ENCODE measurements around the gene EEF1AKMT3.

The EEF1AKMT3 gene

DNA sequence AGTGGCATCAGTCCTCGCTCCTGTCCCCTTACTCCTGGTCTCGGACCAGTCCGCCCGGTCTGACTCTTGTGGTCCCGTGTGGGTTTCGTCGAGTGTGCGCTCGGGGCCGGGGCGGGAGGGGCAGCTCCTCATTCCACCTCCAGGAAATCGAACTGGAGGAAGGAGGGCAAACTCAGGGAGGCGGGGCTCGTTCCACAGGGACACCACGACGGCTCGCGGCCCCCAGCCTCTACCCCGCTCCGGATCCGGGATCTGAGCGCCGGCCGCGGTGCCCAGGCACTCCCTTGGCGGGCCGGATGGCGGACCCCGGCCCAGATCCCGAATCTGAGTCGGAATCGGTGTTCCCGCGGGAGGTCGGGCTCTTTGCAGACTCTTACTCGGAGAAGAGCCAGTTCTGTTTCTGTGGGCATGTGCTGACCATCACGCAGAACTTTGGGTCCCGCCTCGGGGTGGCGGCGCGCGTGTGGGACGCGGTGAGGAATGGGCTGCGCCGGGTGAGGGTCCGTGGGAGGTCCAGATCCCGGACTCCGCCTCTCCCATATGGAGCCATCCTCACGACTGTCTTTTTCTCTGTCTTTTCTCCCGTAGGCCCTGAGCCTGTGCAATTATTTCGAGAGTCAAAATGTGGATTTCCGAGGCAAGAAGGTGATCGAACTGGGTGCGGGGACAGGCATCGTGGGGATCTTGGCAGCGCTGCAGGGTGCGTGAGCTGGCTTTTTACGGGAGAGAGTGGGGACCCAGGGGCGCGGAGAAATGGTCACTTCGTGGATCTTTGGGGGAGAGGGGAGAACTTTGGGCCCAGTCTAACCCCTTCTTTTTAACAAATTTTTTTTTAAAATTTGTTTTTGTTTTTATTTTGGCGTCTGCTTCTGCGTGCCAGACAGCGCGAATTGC is at the start of gene EEF1AKMT3:
EEF1AKMT3 (plus strand) TSS at position 186 of the 894 bp plus-strand sequence; CDS start at position 297, 111 bp downstream.
- DNase-seq = peak; percentile 66

DNA sequence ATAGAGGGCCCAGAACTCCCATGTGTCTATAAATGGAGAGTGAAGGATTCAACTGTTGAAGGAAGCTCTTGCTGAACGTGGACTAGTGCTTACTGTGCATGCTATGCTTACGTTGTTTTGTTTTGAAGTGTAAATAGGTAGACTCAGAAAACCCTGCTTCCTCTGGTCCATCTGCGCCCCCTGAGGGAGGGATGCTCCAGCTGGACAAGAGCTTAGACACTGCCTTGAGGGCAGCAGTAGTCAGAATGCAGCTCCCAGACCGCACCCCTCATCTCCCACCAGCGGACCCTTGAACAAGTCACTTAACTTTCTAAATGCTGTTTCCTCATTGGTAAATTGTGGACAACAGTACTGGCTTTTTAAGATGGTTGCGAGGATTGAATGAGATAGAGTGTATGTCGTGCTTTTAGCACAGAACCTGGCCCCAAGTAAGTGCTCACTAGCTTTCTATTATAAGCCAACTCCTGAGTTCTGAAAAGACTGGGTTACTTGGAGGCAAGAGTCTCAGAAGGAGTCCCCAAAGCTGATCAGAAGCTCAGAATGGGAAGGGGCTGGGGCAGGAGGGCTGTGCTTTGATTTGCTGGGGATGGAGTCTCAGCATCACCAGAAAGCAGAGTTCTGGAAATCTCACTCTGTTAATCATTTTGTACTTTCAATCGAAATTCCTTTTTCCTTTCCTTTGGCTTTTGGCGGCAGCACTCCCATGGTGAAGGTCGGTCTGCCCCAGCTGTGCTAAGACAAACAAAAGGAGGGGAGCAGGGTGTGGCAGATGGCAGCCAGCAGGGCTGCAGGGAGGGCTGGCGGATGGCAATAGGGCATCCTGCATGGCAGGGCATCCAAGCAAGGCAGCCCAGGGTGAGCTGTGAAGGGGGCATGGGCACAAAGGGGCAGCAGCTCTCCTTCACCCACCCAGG is 49.4 kb upstream of the EEF1AKMT3 start:
- DNase-seq = no peak

DNA sequence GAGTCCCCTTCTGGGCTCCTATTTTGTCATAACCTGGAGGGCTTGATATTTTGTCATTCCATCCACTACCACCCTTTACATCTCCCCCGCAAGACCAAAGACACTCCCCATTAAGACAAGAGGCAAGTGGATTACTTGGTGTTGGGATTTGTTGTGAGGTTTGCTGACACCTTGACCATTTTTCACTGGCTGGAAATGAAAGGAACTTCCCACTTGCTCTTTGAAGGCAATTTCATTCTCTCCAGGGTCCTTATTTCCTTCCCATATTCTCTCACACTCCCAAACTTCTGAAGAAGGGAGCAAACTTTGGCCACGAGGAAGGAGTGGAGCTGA is 48.8 kb upstream of the EEF1AKMT3 start:
- DNase-seq = no peak

DNA sequence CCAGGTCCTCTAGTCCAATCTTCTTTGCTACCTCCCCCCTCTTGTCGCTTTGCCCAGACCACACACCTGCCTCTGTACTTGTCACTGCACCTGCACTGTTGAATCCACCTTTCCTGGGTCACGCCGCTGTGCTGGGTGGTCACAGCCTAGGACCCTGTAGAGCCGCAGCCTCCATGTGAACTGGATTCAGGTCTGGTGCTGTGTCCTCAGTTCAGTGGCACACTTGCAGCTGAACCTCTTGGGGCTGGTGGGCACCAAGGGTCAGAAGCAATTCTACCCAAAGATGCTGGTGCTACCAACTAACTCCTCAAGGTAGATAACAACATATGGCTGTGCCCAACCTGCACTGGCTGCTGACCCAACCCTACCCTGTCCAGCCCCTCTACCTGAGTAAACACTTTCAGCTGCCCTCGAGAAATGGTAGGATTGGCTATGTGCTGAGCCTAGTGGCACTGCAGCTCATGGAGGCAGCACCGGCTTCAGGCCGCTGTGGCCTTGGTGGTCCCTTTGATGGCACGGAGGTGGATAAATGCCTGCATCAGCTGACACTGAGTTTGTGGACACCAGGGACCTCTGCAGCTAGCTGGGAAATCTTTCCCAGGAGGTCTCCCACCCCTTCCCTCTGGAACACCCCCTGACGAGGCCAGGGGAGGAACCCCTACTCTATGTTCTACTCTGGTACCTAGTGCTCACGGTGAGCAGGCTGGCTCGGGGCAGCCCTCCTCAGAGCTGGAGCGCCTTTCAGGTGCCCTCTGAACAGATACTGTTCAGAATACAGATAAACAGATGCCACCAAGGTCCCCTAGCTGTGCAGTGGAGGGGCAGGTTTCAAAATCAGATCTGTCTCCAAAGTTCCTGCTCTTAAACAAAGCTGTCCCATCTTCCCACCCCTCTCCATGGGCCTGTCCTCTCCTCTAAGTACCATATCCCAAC is 48.1 kb upstream of the EEF1AKMT3 start:
- DNase-seq = no peak

DNA sequence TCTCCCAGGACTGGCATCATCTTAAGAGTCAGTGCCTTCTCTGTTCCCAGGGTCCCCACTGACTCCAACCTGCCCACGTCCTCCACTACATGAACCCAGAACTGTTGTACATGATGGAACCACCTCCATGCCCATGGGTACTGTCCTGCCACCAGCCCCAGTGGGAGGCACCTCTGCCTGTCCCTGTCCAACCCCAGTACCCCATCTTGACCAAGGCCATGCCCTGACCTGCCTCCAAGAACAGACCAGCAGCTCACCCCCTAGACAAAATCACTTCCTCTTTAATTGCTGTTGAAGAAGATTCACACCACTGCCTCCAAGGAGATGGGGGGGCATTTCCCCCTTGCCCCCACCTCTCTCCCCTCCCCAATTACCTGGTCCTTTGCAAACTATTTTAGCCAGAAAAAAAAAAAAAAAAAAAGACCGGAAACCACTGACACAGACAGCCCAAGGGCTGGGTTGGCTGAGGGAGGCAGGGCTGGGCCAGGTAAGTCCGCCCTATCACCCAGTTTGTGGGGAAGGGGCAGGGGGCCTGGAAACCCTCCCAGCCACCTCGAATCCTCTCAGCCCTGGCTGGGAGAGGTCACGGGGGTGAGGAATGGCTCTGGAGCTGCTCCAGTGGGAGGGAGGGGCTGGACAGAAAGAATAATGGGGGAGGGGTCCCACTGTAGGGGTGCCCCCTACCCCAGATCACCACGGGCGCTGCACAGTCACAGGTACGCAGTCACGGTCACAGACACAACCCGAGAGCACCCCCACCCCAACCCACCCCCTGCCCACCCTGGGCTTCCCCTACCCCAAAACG is 47.3 kb upstream of the EEF1AKMT3 start:
- no peak for DNase-seq

DNA sequence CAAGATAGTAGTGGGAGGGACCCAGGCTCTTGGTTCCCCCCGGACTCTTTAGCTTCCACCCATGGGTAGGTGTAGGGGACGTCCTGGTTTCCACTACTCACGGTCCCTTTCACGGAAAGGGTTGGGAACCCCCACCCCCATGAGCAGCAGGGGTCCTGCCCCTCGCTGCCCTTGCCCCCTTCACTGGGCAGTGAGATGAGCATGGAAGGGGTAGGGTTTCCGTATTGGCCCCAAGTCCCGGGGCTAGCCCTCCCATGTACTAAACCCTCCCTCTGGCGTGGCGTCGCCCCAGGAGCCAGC is 46.6 kb upstream of the EEF1AKMT3 start:
- DNase-seq = no peak

DNA sequence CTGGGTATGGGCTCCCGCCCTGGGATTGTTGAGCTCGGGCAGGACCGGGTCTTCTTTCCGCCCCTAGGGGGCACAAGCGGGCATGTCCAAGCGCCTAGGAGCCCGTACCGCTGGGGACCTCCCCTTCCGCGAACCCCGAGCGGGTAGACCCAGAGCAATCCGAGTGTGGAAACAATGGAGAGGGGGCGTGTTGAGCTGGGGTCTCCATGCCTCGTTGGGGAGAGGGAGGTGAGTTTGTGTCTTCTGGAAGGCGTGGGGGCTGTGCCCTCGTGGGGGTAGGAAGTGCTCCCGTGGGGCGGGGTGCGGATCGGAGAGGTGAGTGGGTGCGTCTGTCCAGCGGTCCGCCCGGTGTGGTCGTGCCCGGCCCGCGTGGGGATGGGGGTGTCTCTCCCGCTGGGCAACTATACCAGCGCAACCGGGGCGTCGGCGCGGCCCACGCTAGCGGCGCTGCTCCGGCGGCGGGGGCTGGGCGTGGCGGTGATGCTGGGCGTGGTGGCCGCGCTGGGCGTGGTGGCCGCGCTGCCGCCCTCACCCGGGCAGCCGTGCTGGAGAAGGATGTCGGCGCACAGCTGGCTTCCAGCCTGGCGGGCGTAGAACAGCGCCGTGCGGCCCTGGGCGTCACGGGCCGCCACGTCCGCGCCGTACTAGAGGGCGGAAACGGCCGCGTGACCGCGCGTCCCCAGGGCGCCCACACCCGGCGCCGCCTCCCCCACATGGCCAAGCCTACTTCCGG is 46.1 kb upstream of the EEF1AKMT3 start:
- peak; percentile 40 for DNase-seq

DNA sequence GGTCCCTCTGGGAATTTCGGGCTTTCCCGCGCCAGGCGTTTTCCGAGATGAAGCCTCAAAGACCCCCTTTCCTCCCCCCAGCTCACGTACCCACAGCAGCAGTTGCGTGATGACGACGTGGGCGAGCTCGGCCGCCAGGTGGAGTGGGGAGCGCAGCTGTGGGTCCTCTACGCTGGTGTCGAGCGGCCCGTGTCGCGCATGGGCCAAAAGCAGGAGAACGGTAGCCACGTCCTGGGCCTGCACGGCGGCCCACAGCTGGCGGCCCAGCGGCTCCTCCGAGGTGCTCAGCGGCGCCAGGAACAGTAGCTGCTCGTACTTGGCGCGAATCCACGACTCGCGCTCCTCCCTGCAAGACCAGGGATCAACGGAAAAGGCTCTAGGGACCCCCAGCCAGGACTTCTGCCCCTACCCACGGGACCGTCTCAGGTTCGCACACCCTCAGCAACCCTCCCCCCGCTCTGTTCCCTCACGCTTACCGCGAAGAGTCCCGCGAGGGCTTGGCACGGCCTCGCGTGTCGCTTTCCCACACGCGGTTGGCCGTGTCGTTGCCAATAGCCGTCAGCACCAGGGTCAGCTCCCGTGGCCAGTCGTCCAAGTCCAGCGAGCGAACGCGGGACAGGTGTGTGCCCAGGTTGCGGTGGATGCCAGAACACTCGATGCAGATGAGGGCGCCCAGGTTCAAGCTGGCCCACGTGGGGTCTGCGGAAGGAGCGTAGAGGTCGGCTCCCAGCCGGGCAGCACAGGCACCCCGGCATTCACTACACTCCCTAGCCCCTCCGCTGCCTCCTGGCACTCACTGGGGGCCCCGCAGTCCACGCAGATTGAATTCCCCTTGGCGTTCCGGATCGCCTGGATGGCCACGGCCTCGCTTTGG is 45.3 kb upstream of the EEF1AKMT3 start:
- DNase-seq = no peak

DNA sequence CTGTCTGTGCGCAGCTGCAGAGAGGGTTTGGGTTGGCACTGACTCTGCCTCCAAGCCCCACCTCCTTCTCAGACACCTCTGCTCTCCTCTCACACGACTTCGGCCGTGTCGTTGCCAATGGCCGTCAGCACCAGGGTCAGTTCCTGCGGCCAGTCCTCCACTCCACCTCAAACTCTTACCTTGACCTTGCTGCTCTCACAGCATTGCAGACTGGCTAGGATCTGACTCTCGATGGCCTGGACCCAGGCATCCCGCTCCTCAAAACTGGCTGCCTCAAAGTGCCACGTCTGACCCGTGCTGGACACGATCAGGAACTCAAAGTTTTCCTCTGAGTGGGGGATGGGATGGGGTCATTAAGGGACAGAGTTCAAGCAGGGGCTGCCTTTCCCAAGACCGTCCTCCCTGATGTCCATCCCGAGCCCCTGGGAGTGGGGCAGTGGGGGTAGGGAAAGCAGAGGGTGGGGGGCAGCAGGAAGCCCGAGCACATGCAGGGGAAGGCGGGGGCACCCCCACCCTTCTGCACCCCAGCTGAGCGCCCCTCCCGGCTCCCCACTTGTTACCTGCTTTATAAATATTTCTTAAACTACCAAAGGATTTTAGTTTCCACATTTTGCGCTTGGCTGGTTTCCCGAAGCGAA is 44.5 kb upstream of the EEF1AKMT3 start:
- no peak for DNase-seq

DNA sequence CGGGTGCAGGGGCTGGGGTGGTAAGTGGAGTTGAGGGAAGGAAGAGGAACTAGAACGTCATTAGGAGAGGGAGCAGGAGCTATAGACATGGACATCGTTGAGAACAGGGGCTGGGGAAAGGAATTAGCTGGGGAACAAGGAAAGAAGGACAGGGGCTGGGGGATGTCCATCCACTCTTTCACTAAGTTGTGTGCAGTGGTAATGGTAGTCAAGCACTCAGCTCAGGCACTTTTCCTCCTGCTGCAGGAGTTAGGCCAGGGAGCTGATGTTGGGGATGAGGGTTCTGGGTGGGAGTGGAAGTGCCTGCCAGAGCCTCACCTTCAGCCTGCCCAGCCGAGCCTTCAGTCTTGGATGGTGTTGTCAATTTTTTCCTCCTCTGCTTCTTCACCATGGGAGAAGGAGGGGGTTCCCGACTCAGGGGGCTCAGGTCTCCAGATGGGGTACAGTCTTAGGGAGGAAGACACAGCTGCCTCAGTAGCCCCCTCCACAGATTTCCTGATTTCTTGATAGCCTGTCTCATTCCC is 43.0 kb upstream of the EEF1AKMT3 start:
- no peak for DNase-seq

DNA sequence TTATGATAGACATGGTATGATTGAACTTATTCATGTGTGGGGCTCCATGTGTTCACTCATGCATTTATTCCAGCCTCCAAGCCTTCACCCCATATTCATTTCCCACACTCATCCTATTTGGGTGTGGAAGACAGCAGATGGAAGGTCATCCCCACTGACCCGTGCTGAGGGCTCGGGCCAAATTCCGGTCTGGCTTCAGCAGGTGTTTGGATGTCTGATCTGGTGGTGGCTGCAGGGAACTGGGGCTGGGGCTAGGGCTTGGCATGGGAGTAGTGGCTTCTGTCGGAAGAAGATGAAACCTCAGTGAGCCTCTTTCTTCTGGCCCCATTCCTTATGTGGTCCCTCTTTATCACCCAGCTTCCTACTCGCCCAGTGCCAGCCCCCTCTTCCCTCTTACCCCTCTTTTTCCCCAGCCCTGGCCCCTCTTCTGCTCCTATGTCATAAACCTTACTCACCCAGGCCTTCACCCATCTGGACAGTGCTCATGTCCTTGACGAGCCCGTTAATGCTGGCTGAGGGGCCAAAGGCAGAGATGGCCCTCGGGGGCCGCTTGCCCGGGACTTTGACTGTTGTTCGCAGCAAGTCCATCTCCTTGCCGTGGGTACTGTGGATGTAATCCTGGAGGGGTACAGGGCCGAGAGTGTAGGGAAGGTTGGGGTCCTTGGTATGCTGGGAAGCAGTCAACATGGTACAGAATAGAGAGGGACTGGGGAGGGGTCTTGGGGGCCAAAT is 41.9 kb upstream of the EEF1AKMT3 start:
- DNase-seq = no peak

DNA sequence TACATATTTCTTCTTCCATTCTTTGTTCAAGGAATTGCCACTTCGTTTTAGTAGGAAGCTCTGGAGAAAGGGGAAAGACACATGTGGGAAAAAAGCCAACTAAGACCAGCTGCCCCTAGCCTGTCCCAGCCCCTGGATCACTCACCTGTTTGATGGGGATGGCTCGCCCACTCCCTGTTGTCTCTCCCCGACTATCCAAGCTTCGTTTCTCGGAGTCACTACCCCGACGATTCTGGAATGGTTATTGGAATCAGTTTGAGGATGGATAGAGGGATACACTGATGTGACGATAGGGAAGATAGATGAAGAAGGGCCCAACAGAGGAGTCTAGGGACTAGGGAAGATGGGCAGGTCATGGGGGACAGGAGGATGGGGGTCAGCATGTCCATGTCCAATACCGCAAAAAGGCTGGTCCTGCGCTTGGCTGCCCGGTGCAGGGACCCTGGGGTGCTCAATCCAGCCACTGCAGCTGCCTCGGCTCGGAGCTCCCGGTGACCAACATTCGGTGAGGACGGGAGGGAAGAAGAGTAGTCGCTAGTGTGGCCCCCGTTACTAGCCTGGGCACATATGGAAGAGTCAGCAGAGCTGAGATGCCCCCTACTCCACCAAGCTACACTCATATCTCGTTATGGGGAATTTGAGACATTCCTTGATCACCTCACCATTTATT is 40.9 kb upstream of the EEF1AKMT3 start:
- DNase-seq = no peak

DNA sequence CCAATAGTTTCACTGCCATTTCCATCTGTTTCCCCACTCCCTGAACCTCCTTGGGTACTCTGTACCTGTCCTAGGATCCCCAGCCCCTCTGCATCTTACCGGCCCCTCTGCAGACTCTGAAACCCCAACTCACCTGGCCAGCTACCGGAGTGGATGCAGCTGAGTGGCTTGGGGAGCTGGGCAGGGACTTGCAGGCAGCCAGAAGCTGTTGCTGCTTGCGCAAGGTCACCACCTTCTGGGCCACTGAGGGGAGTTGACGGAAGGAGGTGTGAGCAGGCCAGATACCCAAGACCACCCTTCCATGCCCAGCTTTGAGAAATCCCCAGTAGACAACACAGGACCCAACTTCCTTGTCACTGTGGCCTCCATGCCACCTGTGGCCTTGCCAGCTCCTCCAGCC is 40.1 kb upstream of the EEF1AKMT3 start:
- no peak for DNase-seq

DNA sequence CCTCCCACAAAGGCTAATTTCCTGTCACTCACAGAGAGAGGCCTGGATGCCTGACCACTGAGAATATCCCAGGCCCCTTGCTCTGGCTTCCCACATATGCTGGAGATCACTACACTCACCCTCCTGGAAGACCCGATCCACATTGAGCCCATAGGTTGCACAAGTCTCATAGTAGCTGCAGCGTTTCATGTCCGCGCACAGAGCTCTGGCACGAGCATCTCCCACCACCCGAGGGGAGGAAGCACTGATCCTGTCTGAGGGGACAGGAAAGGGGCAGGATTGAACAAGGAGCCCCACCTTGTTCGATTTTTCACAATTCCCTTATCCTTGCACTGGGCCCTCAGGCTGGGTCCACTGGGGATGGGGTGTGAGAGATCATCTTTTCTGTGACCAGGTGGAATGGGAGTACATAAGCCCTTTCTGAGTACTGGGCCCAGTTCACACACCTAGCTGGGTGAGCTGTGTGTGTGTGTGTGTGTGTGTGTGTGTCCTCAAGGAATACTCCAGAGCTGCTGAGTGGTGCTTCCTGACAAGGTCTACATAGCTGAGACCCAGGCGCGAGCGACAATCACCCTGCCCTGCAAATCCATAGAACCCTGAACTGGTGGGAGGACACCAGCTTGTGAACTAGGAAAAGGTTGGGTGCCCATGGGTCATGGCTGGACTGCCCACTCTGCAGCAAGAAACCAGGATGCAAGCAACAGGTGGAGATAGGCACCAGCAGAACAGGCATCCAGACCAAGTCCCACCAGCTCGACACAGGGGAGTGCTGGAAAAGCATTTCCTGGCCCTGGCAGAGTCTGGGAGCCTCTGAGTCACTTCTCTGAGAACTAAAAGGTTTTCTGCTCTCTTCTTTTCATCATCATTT is 39.5 kb upstream of the EEF1AKMT3 start:
- DNase-seq = no peak

DNA sequence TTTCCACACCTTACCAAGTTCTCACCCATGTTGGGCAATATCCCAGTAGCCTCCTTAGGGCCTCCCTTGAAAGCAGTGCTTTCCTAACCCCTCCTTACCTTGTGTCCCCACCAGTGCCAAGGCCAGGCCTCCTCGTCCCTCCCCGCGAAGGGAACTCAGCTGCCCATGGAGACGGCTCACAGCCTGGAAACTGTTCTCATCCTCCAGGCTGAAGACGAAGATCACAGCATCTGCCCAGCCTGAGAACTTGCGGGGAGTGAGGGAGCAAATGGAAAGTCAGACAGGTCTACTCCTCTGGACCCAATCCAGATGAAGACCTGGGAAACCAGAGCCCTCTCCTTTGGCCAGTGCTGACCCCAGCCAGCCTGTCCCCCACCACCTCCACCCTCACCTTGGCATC is 38.5 kb upstream of the EEF1AKMT3 start:
- DNase-seq = no peak

DNA sequence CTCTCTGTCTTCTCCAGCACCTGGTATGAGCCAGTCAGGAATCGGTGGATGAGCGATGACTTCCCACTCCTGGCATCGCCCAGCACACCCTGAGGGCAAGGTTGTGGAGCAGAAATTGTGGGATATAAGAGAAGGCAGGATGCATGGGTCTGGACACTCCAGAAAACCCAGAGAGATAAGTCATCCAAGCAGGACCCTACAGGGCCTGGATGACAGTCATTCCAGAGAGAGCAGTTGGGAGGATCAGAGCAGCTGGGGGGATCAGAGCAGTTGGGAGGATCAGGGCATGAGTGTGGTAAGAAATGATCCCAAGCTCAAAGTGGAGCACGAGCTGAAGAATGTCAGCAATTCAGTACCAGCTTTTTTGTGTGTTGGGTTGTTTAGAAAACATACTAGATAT is 37.8 kb upstream of the EEF1AKMT3 start:
- DNase-seq = no peak

DNA sequence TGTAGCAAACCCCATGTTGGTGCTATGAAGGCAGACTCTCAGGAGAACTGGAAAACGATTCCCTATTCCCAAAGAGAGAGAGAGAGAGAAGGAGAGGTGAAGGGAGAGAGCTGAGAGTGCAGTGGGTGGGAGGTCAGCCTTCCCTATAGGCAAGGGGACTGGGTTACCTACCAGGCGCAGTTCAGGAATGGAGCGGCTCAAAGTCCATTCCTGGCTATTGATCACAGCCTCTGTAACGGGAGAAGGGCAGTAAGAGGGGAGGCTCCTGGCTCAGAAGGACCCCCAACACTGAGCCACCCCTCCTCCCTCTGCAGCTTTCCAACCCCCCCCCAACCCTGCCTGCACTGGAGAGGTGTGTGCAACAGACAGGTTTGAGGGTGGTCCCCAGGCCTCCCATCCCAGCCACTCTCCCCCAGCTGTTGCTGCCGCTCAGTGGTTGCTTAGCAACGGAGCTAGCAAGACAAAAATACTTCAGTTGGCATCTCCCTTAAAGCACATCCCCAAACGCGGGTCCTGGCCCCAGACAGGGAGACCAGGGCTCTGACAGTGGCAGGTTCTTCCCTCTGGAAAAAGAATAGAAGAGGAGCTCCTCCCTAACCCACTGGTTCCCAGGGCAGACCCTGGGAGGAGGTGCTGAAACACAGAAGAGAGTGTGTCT is 37.1 kb upstream of the EEF1AKMT3 start:
- DNase-seq = no peak
